ENCODE results near the gene ETS2.

The ETS2 gene

DNA sequence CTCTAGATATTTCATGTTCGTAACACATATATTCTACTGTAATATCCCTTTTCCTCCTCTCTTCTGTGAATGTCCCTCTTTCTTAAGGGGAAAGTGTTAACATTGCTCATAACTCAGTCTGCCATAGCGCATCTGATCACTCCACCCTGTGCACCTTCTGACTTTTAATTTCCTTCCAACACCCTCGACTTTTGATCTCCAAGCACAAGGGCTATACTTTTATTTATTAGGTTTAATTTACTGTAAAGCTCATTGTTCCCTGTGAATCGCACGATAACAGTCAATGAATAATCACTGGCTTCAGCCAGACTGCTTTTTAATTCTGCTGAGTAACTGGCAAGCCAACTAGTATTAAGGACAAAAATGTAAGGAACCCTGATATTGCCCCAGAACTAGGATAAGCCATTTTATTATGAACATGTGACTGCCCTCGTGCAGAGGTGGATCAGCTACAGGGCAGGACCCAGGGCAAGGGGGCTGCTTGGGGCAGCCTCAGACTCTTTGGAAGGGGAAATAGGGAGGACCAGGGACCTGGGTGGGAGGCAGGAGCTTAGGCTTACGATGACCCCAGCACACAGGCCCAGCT, 2.6 kb upstream of the ETS2 start:
- DNase-seq = no peak

DNA sequence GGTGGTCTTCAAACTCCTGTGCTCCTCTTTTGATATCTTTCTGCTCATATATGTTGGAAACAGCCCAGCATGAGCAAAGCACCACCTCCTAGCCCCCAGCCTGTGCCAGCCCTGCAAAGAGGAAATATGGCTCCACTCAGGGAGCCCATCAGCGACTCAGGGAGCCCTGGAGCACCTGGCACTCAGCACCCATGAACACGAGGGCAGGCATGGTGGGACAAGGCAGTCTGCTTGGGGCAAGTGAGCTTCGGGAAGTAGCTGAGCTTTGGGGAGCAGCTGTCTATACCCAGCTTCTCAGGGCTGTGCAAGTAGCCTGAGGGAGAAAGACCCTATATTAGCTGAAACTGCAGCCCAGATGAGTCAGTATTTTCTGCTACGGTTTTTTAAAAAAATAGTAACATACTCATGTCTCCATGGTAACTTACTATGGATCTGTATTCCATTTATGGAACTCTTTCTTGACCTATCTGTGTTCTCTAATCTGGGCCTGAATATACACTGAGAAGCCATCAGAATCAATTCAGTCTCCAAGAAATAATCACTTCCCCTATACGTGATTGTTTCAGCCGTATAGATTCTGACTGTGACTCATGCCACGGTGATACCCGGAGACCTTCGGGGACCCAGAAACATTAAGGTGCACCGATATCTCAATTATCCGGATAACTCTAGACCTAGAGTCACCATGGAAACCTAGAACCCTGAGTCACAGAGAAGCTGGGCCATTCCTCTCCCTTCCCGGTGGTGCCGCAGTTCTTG, 1.5 kb upstream of the ETS2 start:
- no peak for DNase-seq

DNA sequence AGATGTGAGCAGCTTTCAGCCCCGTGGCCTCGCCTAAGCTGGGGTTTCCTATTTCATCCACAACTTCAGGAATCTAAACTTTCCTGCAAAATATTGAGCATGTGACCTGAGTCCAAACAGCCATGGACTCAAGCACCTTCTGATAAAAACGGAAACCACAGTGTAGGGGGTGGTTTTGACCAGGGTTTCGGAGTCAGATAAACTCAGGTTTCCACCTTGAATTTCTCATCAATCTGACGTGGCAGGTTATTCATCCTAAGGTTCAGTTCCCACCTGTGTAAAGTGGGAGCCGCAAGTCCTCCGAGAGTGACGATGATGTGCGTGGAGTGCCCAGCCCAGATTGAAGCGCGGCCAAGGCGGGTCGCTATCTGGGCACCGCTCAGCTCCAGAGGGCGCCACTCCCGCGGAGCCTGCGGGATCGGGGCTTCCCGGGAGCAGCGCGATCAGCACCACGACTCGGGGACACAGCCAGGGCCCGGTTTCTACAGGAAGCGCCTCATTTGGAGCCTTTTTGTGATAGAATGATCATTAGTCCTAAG, 871 bp upstream of the ETS2 start:
- no peak for DNase-seq

DNA sequence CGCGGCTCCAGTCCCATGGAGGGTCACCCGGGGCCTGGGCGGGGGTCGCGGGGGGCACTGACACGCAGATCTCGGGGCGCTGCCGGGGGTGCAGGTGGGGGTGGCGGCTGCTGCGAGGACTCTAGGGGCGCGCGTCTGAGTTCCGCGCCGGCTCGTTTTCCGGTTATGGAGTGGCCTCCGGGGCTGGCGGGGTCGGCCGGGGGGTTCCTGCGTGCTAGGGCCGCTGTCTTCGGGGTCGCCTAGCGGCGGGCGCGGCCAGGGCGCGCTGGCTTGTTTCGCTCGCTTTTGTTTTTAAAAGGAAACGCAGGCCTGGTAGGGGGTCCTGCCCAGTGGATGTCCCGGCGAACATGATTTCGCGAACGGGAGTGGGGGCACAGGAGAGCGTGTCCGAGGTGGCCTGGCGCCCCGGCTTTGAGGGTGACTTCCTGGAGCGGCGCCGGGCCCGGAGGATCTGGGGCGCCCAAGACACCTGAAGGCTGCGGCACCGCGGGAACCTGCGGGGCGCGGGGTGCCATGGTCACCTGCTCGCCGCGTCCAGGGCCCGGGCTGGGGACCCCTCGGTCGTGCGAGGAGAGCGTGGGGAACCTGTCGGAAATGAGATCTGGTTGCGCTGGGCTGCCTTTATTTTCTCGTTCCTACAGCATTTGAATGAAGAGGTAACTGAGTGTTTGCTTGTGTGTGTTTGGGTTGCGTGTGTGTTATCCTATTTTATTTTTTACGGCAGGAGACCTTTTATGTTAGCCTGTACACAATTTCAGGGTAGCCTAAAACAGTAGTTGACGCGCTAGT, 618 bp downstream of the ETS2 start:
- no peak for DNase-seq

DNA sequence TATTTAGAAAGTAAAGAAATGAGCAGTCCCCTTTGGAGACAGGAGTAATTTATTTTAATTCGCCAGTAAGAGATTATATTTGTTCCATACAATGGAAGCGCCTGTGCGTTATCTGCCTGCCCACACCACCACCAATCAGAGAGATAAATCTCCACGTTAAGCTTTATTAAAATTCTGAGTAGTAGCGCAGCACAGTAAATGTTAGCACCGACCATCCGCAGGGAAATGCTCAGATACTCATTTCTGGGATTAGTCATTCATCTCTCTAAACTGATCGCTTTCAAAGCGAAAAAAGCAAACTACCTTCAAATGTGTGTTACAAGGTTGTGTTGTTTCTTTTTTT, 1.2 kb downstream of the ETS2 start:
- no peak for DNase-seq

DNA sequence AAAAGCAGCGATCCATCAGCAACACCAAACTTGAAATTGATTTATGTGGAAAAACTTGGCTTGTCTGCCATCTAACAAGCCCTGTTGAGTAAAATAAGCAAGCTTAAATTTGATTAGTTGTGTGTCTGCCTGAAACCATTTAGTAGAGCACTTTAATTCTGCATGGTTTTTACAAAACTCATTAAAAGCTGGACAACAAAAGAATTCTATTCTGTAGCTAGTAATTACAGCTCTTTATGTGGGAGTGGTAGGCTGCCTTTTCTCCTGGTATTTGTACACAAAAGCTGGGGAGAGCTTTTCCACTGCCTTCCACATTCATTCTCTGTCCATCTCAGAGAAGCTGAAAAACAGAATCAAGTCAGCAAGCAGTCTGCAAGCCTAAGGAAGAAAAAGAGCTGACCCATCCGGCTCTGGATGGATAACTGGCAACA, 1.7 kb downstream of the ETS2 start:
- DNase-seq = no peak

DNA sequence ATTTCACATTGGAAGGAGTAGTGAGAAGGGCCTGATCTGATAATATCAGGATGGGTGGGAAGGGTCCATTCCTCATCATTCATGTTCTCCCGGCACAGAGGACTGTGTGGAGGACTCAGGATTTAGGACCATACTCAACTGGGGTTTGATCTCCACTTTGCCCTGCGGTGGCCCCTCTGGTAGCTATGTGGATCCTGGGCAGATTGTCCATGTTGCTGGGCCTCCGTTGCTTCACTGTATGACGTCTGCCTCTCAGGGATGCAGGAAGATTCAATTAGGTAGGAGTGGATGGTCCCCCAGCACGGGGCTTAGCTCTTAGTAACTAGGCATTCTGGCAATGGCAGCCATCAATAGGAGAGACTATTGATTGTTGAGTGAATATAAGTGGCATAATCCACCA, 2.3 kb downstream of the ETS2 start:
- DNase-seq = no peak

DNA sequence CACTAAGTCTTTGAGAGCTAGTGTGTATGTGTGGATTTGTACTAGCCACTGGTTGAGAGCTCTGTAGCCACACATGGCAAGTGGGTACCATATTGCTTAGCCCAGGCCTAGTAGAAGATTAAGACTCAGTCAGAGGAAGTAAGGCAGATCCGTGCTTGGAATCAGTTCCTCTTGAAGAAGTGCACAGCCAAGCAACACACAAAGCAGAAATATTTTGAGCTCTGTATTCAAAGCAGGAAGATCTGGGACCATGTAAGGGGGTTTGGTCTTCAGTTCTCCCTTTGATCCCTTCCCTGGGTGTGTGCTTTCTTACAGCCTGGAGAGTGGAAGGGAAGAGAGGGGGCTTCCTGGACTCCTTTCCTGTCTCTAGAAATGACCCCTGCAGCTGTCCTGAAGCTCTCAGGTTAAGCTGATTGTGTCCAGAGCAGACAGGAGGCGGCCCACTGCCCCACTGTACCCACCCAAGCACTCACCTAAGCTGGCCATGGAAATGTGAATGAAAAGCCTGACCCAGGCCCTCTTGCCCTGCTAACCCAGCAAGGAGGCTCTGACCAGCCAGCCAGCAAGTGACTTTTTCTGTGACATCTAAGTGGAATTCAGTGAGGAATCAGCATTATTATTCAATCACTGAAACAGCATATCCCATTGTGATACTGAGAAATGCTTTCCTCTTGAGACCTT, 3.6 kb downstream of the ETS2 start:
- no peak for DNase-seq

DNA sequence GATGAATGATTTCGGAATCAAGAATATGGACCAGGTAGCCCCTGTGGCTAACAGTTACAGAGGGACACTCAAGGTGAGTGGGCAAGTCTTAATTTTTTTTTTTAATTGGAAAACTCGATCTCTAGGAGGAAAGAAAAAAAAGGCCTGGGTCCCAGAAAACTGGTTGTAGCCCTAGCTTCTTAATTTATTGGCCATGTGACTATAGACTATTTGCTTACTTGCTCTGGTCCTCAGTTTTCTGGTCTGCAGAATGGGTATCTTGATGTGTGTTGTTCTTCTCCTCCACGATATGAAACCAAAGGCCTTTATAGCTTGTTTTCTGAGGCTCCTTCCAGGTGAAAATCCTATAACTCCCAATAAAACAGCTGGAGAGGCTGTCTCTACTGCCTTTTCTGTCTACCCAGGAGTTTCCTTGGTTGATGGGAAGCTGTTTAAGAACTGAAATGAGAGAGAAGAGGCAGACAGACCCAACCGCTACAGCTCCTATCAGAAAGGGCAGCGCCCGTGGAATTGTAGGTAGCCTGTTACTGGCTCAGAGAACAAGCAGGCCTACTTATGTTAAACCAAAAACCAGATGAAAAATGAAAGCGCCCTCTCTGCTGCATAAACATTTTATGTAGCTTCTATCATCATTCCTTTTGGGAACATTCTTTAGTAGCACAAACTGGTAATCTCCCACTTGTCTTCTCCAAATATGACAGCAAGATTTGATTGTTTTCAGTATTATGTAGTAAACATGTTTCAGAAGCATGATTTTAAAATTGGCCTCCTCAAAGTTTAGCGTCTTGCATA, 4.5 kb downstream of the ETS2 start:
- DNase-seq = no peak

DNA sequence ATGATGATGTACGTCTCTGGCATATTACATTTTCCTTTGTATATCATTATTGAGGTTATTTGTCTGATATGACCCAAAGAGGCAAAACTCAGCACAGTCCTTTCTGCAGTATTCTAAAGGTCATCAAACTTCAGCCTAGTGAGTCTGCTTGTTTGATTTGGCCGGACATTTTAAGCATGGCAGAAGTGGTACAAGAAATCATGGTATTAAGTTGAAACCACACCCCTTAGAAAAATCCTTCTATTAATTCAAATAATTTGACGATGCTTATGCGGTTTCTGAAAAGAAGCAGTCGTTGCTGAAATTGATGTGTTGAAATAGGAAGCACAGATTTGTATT, 5.1 kb downstream of the ETS2 start:
- no peak for DNase-seq

DNA sequence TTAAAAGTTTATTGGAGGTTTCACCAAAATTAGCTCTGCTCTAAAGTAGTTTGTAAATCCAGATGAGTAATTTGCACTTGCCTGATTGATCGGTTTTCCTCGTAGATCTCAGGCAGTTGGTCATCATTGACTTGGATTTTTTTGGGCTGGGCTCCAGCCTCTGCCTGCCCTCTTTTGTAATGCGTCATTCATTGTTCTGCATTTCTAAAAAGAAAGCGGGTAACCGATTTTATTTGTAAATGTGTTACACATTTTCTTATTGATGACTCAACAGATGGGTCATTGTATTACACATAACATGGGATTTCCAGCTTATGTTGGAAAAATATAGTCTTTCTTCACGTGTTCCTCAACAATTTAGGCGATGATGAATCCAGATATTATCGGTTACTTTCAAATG, 5.5 kb downstream of the ETS2 start:
- DNase-seq = no peak

DNA sequence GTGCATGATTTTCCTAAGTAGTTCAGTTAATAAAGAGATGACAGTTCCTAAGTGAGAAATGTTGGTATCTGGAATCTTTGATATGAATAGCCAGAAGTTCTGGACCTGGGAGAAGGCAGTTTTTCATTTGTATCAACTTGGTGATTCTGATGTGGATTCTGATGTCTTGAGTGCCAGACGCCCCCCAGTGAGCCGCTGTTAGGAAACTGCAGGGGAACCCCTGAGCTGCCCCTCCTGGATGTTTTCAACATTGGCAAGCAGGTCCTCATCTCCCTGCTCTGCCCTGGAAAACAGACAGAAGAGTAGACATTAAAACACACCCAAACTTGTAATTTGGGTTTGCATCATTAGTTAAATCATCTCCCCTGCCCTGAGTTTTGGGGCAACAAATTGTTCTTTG, 7.4 kb downstream of the ETS2 start:
- no peak for DNase-seq

DNA sequence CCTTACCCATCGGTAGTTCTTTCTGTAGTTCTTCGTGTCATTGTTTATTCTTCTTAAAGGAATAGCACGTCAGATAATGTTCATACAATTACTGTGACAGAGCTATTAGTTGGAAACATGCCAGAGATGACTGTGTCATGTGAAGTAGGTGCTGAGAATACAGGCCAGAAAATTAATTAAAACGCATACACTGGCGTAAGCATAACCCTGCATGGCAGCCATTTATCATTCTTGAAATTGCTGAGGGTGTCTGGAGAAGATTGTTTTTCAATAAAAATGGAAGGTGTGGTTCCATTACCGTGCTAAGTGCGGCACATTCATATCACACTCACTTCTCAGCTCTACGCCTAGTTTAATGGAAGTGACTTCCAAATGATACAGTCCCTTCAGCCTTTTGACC, 7.8 kb downstream of the ETS2 start:
- DNase-seq = no peak

DNA sequence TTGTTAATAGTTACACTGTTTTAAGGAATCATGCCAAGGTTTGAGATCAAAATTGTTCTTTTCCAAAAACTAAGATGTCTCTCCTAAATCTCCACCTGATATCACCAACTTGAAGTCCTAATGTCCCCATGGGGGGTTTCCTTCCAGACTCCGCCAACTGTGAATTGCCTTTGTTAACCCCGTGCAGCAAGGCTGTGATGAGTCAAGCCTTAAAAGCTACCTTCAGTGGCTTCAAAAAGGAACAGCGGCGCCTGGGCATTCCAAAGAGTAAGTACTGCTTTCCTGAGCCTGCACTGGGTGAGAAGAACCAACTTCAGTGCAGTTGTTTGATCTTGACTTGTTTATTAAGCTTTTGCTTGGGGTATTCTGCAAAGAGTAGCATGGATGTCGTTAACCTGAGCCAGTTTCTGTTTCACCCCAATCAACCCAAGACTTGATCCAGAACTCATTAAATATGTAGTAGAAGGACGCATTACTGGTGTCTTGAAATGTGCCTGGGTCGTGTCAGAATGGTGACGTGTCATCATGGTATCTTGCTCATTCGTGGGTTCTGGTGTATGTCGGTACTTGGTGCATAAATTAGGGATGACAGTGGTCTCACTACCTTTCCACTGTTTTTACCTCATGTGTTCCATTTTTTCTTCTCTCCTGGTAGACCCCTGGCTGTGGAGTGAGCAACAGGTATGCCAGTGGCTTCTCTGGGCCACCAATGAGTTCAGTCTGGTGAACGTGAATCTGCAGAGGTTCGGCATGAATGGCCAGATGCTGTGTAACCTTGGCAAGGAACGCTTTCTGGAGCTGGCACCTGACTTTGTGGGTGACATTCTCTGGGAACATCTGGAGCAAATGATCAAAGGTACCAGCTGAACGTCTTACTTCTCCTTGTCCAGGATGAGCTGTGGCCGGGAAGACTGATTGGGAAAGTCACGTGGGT, 8.7 kb downstream of the ETS2 start:
- DNase-seq = no peak

DNA sequence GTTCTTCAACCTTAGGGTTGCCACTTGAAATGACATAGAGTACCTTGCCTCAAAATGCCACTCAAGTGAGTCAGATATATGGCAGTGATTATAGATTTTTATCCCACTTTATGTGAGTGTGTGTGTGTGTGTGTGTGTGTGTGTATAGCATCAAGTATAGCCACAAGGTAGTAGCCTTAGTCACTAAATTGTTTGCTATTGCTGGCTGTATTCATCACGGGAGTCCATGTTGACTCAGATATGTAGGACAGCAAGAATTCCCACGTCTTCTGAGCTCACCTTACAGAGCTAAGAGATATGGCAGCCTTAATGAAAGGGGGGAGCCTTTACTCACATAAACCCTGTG, 9.3 kb downstream of the ETS2 start:
- no peak for DNase-seq

DNA sequence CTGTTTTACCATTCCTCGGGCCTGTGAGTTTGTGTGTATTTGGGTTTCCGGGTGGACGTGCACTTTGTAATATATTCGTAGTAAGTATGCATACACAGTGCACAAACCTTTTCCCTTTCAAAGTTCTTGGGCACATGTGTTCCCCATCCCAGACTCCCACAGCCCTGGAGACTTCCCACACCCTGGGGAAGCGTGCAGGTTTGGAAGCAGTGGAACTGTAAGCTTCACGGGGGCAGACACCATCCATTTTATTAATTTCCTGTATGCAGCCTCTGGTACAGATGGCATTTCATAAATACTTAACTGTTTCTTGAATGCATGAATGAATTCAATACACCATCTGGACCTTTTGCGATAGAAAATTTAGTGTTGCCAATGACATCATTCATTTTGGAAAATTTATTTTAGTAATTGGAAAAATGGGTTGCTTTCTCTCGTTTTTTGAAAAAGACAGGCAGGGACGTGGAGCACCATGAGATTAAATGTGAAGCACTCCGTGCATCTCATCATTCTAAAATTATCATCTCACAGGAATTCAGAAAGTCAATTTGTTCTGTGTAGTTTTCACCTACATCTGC, 10.8 kb downstream of the ETS2 start:
- no peak for DNase-seq

DNA sequence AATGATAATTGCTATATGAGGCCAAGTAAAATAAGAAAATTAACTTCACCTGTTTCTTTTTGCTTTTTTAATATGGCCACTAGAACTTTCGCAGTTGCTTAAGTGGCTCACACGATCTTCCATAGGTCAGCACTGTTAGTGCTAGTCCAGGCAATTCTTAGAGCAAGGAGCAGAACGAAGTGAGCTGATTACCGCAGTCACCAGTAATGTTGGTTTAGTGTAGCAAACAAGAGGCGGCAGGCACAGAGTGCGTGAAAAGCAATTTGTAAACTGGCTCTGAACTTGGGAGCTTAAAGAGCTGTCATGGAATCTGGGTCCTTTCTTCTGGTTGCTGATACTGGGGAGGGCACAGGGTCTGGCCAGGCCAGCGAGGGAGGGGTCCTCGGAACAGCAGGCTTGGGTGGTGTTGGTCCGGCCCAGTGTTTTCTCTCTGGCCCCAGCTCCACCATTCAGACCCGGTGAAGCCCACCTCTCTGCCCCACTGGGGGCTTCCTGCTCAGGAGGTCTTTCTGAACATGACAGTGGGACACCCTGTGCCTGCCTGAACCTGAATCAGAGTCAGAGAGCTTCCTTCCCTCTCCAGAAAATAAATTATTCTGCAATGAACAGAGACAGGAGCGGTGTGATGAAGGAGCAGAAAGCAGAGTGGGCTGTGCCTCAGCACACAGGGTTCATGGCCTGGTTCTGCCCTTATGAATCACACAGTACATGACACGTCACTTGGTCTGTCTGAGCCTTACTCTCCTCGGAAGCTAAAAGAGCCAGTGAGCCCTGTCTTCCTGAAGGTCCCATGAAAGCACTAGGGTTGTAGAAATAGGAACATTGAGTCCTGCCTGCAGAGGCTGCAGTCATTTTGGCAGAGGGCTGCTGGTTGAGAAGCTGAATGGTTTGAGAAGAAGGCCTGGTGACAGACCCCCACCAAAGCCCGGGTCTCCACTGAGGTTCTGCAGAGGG, 11.9 kb downstream of the ETS2 start:
- no peak for DNase-seq

DNA sequence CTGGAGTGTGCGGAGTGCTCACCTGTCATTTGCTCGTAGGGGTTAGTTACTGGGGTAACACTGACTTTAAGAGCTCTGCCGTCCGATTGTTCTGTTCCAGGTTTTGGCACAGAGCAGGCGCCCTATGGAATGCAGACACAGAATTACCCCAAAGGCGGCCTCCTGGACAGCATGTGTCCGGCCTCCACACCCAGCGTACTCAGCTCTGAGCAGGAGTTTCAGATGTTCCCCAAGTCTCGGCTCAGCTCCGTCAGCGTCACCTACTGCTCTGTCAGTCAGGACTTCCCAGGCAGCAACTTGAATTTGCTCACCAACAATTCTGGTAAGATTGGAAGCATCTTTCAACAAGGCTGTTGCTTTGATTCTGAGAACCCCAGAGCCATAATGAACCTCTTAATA, 12.6 kb downstream of the ETS2 start:
- DNase-seq = no peak

DNA sequence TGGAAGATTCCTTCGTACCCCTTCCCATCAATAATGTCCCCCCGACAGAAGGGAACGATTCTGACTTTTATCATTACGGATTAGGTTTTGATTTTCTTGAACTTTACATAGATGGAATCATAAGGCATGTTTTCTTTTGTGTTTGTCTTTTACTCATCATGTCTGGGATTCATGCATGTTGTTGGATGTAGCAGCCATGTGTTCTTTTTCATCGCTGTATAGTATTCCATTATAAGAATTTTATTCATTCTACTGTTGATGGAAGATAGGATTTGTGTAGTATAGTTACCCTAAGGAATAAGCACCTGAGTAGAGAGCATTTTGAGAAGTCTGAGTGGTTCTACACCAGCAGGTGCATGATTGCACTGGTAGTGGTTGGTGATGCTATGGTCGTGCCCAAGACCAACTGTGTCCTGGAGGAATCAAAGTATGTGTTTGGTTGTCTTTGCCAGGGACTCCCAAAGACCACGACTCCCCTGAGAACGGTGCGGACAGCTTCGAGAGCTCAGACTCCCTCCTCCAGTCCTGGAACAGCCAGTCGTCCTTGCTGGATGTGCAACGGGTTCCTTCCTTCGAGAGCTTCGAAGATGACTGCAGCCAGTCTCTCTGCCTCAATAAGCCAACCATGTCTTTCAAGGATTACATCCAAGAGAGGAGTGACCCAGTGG, 13.5 kb downstream of the ETS2 start:
- no peak for DNase-seq
